ENCODE results near the gene HSPA4.

- TF ChIP-seq CTCF (conservative IDR thresholded peaks at IDR 0.05; ENCODE audit: low read depth, low read length), result no peak
- TF ChIP-seq EZH2 (IDR thresholded peaks at IDR 0.05; ENCODE audit: borderline replicate concordance, low read depth, low read length, poor library complexity, severe bottlenecking), result no peak
Observed at GRCh38 chr5:133112026-133112660, 60.3 kb downstream of the HSPA4 start.

Measured in A673 (cell line).